Hematopoietic multipotent progenitor cell treated with erythropoietin and hydrocortisone succinate and interleukin-3 and kit ligand, for 17 days (in vitro differentiated cells): ENCODE measurements around the gene GRIA2.

Source experiments
- DNase-seq: peaks from one replicate; pipeline ENCODE4 v3.0.0-alpha.2; 2015; ENCODE audit warnings: low spot score

Gene GRIA2

GRCh38 chr4:157389741-157390140 lies 169.2 kb downstream of the GRIA2 start:
- no peak for DNase-seq

- no peak for DNase-seq
Observed at GRCh38 chr4:157405070-157405469, 184.5 kb downstream of the GRIA2 start.
